ENCODE data around the gene AKR1D1. TPM values are rescaled to one million over a fixed set of nuclear protein-coding genes. Genes with fewer than 3 reads are reported as not detected.
"Not testable (repeated sequence)": the region's sequence is repeated elsewhere in the genome, so short reads cannot be mapped to it uniquely, and the experiment has no call there.

The AKR1D1 gene
- total and polyA plus RNA-seq, 3 donors from 2014 or later: 0.87 to 6.9 (median 1.3) TPM

- intact Hi-C loops (cut with DNase I; ENCODE audit: low total_unique reads): no loop called here
These were observed 13.0 kb downstream of the AKR1D1 start for GRCh38 chr7:138089080-138089901.

GRCh38 chr7:138091032-138091431 is 14.8 kb downstream of the AKR1D1 start:
- Histone ChIP-seq H3K4me1 (no peaks in the 10 kb centered on the region), H3K9me3 (no peaks in the 10 kb centered on the region), H3K36me3 (ENCODE audit: low read depth, missing control alignments) (no peaks in the 10 kb centered on the region), H3K27ac (no peak overlapping the region), H3K4me3 (no peak overlapping the region), H3K27me3 (no peaks in the 10 kb centered on the region)
- intact Hi-C loops (cut with DNase I; ENCODE audit: low total_unique reads): no loop called here
- WGBS, 2 donors: 56 to 65% methylated on average over 3 of the region's 3 CpGs
- no peak for TF ChIP-seq POLR2A (IDR thresholded peaks at IDR 0.05)
- TF ChIP-seq, protein P1, sequence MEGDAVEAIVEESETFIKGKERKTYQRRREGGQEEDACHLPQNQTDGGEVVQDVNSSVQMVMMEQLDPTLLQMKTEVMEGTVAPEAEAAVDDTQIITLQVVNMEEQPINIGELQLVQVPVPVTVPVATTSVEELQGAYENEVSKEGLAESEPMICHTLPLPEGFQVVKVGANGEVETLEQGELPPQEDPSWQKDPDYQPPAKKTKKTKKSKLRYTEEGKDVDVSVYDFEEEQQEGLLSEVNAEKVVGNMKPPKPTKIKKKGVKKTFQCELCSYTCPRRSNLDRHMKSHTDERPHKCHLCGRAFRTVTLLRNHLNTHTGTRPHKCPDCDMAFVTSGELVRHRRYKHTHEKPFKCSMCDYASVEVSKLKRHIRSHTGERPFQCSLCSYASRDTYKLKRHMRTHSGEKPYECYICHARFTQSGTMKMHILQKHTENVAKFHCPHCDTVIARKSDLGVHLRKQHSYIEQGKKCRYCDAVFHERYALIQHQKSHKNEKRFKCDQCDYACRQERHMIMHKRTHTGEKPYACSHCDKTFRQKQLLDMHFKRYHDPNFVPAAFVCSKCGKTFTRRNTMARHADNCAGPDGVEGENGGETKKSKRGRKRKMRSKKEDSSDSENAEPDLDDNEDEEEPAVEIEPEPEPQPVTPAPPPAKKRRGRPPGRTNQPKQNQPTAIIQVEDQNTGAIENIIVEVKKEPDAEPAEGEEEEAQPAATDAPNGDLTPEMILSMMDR (IDR thresholded peaks at IDR 0.05): no peak
- no peak for DNase-seq

More at GRCh38 chr7:138089080-138089901, 13.0 kb downstream of the AKR1D1 start:
- 96% methylated on average over 9 of the region's 9 CpGs for WGBS, 2 donors
- Histone ChIP-seq H3K27ac (no peak overlapping the region), H3K36me3 (ENCODE audit: low read depth, missing control alignments) (no peaks in the 10 kb centered on the region), H3K27me3 (no peaks in the 10 kb centered on the region), H3K4me3 (no peak overlapping the region), H3K4me1 (no peaks in the 10 kb centered on the region), H3K9me3 (no peaks in the 10 kb centered on the region)
- no peak for DNase-seq
- TF ChIP-seq POLR2A (IDR thresholded peaks at IDR 0.05): no peak
- TF ChIP-seq, protein P1 (IDR thresholded peaks at IDR 0.05): no peak

DNA sequence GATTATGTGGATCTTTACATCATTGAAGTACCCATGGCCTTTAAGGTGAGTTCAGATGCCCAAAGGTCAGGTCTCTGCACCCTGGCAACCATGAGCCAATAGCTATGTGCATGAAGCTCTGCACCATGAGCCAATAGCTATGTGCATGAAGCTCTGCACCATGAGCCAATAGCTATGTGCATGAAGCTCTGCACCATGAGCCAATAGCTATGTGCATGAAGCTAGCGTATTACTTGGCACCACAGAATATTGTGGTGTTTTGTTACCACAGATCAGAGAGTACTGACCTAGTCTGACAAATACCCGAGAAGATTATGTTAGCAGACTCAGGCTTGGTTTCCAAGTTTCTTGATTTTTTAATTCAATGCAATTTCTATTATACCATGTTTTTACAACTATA is 15.6 kb downstream of the AKR1D1 start:
- H3K27me3 ChIP-seq; intact Hi-C loops (cut with DNase I; ENCODE audit: low total_unique reads); DNase-seq; H3K4me1 ChIP-seq; H3K9me3 ChIP-seq; H3K4me3 ChIP-seq; H3K36me3 ChIP-seq (ENCODE audit: low read depth, missing control alignments); H3K27ac ChIP-seq: not testable (repeated sequence)
- 62 to 66% methylated on average over 2 of the region's 2 CpGs for WGBS, 2 donors

- intact Hi-C loops (cut with DNase I; ENCODE audit: low total_unique reads): no loop called here
- 90 to 92% methylated on average over 6 of the region's 6 CpGs for WGBS, 2 donors
These were observed 16.3 kb downstream of the AKR1D1 start for GRCh38 chr7:138092486-138093028.

More at GRCh38 chr7:138092486-138093028, 16.3 kb downstream of the AKR1D1 start:
- Histone ChIP-seq H3K9me3 (no peaks in the 10 kb centered on the region), H3K4me1 (no peaks in the 10 kb centered on the region), H3K36me3 (ENCODE audit: low read depth, missing control alignments) (no peaks in the 10 kb centered on the region), H3K27ac (no peak overlapping the region), H3K4me3 (no peak overlapping the region), H3K27me3 (no peaks in the 10 kb centered on the region)
- DNase-seq: no peak
- TF ChIP-seq, protein P1 (IDR thresholded peaks at IDR 0.05): no peak
- no peak for TF ChIP-seq POLR2A (IDR thresholded peaks at IDR 0.05)
